K562 (cell line): Measurements from ENCODE around the gene OPRM1. TPM values are rescaled to one million over a fixed set of nuclear protein-coding genes. Genes with fewer than 3 reads are reported as not detected.

ENCODE experiments used
- ATAC-seq: fragments of 200-7000 bp; cut with Tn5 transposase; 3 replicates; pipeline ENCODE4 v1.9.1; 2020; ENCODE audit warnings: moderate library complexity
- Bru-seq: library from RNA; stranded (reverse); fragments of 400-500 nt; gene quantifications from one replicate; lab custom pipeline; 2021; lab: Mats Ljungman, UMichigan
- BruChase-seq, 2 experiments: library from RNA; stranded (reverse); fragments of 400-500 nt; gene quantifications; one replicate each; lab custom pipeline; 2021; lab: Mats Ljungman, UMichigan
- BruUV-seq: library from RNA; stranded (reverse); fragments of 400-500 nt; replicated peaks from 2 replicates; lab custom pipeline; 2021; lab: Mats Ljungman, UMichigan
- CTCF ChIA-PET: fragments of 300-600 bp; formaldehyde crosslinking; extraction: SDS; loops from one replicate; lab custom pipeline; 2021; ENCODE audit warnings: low intra/inter-chr PET ratio; lab: Yijun Ruan, JAX
- POLR2A ChIA-PET: fragments of 300-600, 350-650 bp; sonication (Branson Sonifier 250); formaldehyde crosslinking; extraction: SDS; loops from one replicate; lab custom pipeline; 2021; ENCODE audit warnings: antibody characterized with exemption, inconsistent platforms; lab: Yijun Ruan, JAX
- DNase-seq, 4 experiments: peaks; one replicate each; pipeline versions ENCODE4 v3.0.0 to v3.0.0-alpha.2; 2011 to 2018; ENCODE audit warnings: low spot score in 3 of 4, mixed read lengths in 3 of 4; ENCODE audit errors: extremely low read depth in 1 of 4
- FAIRE-seq: peaks from 2 replicates; lab custom pipeline; 2011; peaks lifted over from hg19 to GRCh38; lab: Jason Lieb, UNC
- H2AFZ ChIP-seq: 2 replicates; pipeline ENCODE4 v1.6.0; 2011; ENCODE audit warnings: low read depth, low read length, control low read depth, inconsistent platforms
- H3K27ac ChIP-seq: fragments of 200-600 bp; 3 replicates; pipeline ENCODE4 v1.8.0; 2011; ENCODE audit warnings: low read depth, mild to moderate bottlenecking, control low read depth, inconsistent platforms, low read length, moderate library complexity, mixed read lengths; ENCODE audit errors: extremely low read depth
- H3K27me3 ChIP-seq, 2 experiments: fragments of 300-600 bp in 1 of 2; 2 replicates in 1 of 2; 3 replicates in 1 of 2; pipeline versions ENCODE4 v1.6.0 to v1.8.0; 2011; ENCODE audit warnings: inconsistent platforms in 2 of 2, low read length in 2 of 2, mild to moderate bottlenecking in 1 of 2, mixed read lengths in 1 of 2, moderate library complexity in 1 of 2; ENCODE audit not compliant: control insufficient read depth in 2 of 2, insufficient read depth in 2 of 2
- H3K36me3 ChIP-seq: fragments of 300-600 bp; 3 replicates; pipeline ENCODE4 v1.8.0; 2011; ENCODE audit warnings: mild to moderate bottlenecking, low read length, inconsistent platforms; ENCODE audit not compliant: control insufficient read depth, insufficient read depth
- H3K4me1 ChIP-seq, 2 experiments: fragments of 200-600 bp in 1 of 2; replicated peaks in 1 of 2; 2 replicates in 1 of 2; 3 replicates in 1 of 2; pipeline versions ENCODE4 v1.5.1 to v1.8.0; 2011; ENCODE audit warnings: inconsistent platforms in 2 of 2, low read length in 2 of 2, mild to moderate bottlenecking in 1 of 2, mixed read lengths in 1 of 2, moderate library complexity in 1 of 2; ENCODE audit not compliant: control insufficient read depth in 2 of 2, insufficient read depth in 2 of 2
- H3K4me2 ChIP-seq: 2 replicates; pipeline ENCODE4 v1.6.1; 2011; ENCODE audit warnings: low read length, control low read depth, inconsistent platforms, mixed read lengths; ENCODE audit not compliant: insufficient read depth
- H3K4me3 ChIP-seq: fragments of 200-600 bp; sonication (generic), shearing (Covaris generic); 2 replicates; pipeline ENCODE4 v1.5.1; 2016; ENCODE audit warnings: control low read depth, inconsistent platforms
- H3K79me2 ChIP-seq: fragments of 200-600 bp; 3 replicates; pipeline ENCODE4 v1.8.0; 2011; ENCODE audit warnings: low read length, inconsistent platforms; ENCODE audit not compliant: control insufficient read depth, insufficient read depth
- H3K9ac ChIP-seq, 2 experiments: 2 replicates each; pipeline versions ENCODE4 v1.6.0 to v1.6.1; 2011; ENCODE audit warnings: low read depth in 2 of 2, low read length in 2 of 2, control low read depth in 1 of 2, inconsistent platforms in 1 of 2, mild to moderate bottlenecking in 1 of 2, mixed read lengths in 1 of 2; ENCODE audit not compliant: insufficient read depth in 1 of 2
- H3K9me1 ChIP-seq: one replicate; pipeline ENCODE4 v1.6.0; 2011; ENCODE audit warnings: inconsistent platforms, mild to moderate bottlenecking, low read length, moderate library complexity; ENCODE audit not compliant: control insufficient read depth, insufficient read depth
- H3K9me3 ChIP-seq: replicated peaks from 2 replicates; pipeline ENCODE4 v1.5.1; 2011; ENCODE audit warnings: low read depth, low read length, inconsistent platforms; ENCODE audit not compliant: control insufficient read depth, insufficient read depth
- H4K20me1 ChIP-seq: replicated peaks from 2 replicates; pipeline ENCODE4 v1.6.1; 2011; ENCODE audit warnings: low read length, inconsistent platforms, mixed read lengths; ENCODE audit not compliant: control insufficient read depth, insufficient read depth
- FOSL1 ChIP-seq: fragments of 200-800 bp; sonication (Bioruptor generic); conservative IDR thresholded peaks from 2 replicates; pipeline ENCODE4 v1.6.1; 2016; ENCODE audit warnings: missing genetic modification characterization, missing compliant biosample characterization
- PRMT5 ChIP-seq: sonication (generic); formaldehyde crosslinking; IDR thresholded peaks from 2 replicates; pipeline ENCODE4 v1.5.0; 2020; ENCODE audit warnings: missing genetic modification reagents
- TRIM28 ChIP-seq: fragments of 450-650 bp; IDR thresholded peaks from 2 replicates; pipeline ENCODE4 v1.6.1; 2017
- ZC3H8 ChIP-seq: fragments of 450-650 bp; IDR thresholded peaks from 2 replicates; pipeline ENCODE4 v1.6.1; 2017
- WGBS: fragments of 100-300 bp; shearing (Covaris generic); methylation state at CpG from one replicate; pipeline ENCODE4 v1.1.6; 2016; ENCODE audit warnings: low coverage, mixed read lengths; ENCODE audit not compliant: insufficient coverage; ENCODE audit errors: missing lambda C conversion rate; 5-methylcytosine and 5-hydroxymethylcytosine counted together
- in situ Hi-C: fragments of 300-500 bp; cut with MboI; formaldehyde crosslinking; loops from 4 replicates; pipeline ENCODE4 v1.15.0; 2018; ENCODE audit warnings: inconsistent platforms, mixed read lengths
- intact Hi-C: fragments of 100-400 bp; cut with micrococcal nuclease; formaldehyde crosslinking; loops from 2 replicates; pipeline ENCODE4 v1.14.2; 2022
- long read RNA-seq, 3 experiments: library from polyadenylated mRNA in 2 of 3; library from RNA in 1 of 3; unstranded in 2 of 3; stranded (forward) in 1 of 3; transcript quantifications; one replicate each; pipeline ENCODE4 v2.0.0, GENCODE V29; 2019 to 2022
- polyA minus RNA-seq, 3 experiments: library from RNA; depleted of rRNA, polyadenylated mRNA; stranded (reverse); fragments of >200 nt; gene quantifications; 2 replicates each; pipeline ENCODE4 v1.2.3, GENCODE V29; 2011
- polyA plus RNA-seq, 8 experiments: library from polyadenylated mRNA; depleted of rRNA in 4 of 8; stranded (reverse) in 5 of 8; unstranded in 3 of 8; fragments of >200 nt; fragmentation: Nextera tagmentation in 2 of 8; fragmentation: Illumina TruSeq in 1 of 8; extraction: Ambion mirVana in 2 of 8; extraction: Trizol in 1 of 8; gene quantifications; 2 replicates each; pipeline versions ENCODE4 v1.2.1 to v1.2.3, GENCODE V29; 2011 to 2014; ENCODE audit warnings: inconsistent platforms in 1 of 8, missing spikeins in 1 of 8
- total RNA-seq, 7 experiments: library from RNA; depleted of rRNA in 6 of 7; stranded (reverse); fragments of >200 nt in 6 of 7; fragmentation: Illumina TruSeq in 2 of 7; extraction: Trizol in 2 of 7; gene quantifications; 2 replicates each; pipeline versions ENCODE4 v1.2.1 to v1.2.3, GENCODE V29; 2011 to 2021; ENCODE audit warnings: low replicate concordance in 1 of 7
- TF ChIP-seq, protein P1 (sequence below): fragments of 450-650 bp; formaldehyde crosslinking; IDR thresholded peaks from 2 replicates; pipeline ENCODE4 v1.4.0; 2022; ENCODE audit warnings: missing genetic modification characterization
- TF ChIP-seq, protein P2 (sequence below): sonication (generic); formaldehyde crosslinking; IDR thresholded peaks from 2 replicates; pipeline ENCODE4 v1.8.0; 2022; ENCODE audit warnings: mild to moderate bottlenecking, missing genetic modification reagents
- TF ChIP-seq, protein P3 (sequence below): sonication (generic); formaldehyde crosslinking; IDR thresholded peaks from 2 replicates; pipeline ENCODE4 v1.8.0; 2022; ENCODE audit warnings: mild to moderate bottlenecking, missing genetic modification reagents

The OPRM1 gene
- total RNA-seq (2011; cell fraction: chromatin; rRNA removed; ENCODE audit: low replicate concordance): not detected in 2 replicates
- total RNA-seq (2011; cell fraction: nucleolus; rRNA removed): not detected in 2 replicates
- total RNA-seq (2011; cell fraction: nucleoplasm; rRNA removed): not detected in 2 replicates
- not detected in 2 replicates for total RNA-seq (2014; rRNA removed)
- total RNA-seq (2014; rRNA removed; fragmentation: Illumina TruSeq; extraction: Trizol): not detected in 2 replicates
- not detected in 2 replicates for total RNA-seq (2015; rRNA removed; fragmentation: Illumina TruSeq; extraction: Trizol)
- total RNA-seq (2021): not detected in 2 replicates
- polyA plus RNA-seq (2011; rRNA removed): not detected in 2 replicates
- polyA plus RNA-seq (2011; cell fraction: cytosol; rRNA removed): not detected in 2 replicates
- not detected in 2 replicates for polyA plus RNA-seq (2011; cell fraction: nucleus; rRNA removed)
- polyA plus RNA-seq (2012): 0.03 TPM in 1 of 2 replicates, not detected in the other
- not detected in 2 replicates for polyA plus RNA-seq (2014; fragmentation: Illumina TruSeq; extraction: Trizol)
- polyA plus RNA-seq (2014; fragmentation: Nextera tagmentation; extraction: Ambion mirVana): not detected
- polyA plus RNA-seq (2014; rRNA removed): not detected in 2 replicates
- polyA minus RNA-seq (2011; rRNA and poly(A)+ RNA removed): not detected in 2 replicates
- polyA minus RNA-seq (2011; cell fraction: cytosol; rRNA and poly(A)+ RNA removed): not detected in 2 replicates
- polyA minus RNA-seq (2011; cell fraction: nucleus; rRNA and poly(A)+ RNA removed): not detected in 2 replicates
- Bru-seq, nascent RNA: not detected
- not detected for BruChase-seq, experiment 1, labeled RNA remaining after a 2-hour chase
- BruChase-seq, experiment 2, labeled RNA remaining after a 6-hour chase: not detected
- long read RNA-seq, experiment 1: 0 reads
- long read RNA-seq, experiment 2: 0 reads
- long read RNA-seq, experiment 3: 0 reads

DNA sequence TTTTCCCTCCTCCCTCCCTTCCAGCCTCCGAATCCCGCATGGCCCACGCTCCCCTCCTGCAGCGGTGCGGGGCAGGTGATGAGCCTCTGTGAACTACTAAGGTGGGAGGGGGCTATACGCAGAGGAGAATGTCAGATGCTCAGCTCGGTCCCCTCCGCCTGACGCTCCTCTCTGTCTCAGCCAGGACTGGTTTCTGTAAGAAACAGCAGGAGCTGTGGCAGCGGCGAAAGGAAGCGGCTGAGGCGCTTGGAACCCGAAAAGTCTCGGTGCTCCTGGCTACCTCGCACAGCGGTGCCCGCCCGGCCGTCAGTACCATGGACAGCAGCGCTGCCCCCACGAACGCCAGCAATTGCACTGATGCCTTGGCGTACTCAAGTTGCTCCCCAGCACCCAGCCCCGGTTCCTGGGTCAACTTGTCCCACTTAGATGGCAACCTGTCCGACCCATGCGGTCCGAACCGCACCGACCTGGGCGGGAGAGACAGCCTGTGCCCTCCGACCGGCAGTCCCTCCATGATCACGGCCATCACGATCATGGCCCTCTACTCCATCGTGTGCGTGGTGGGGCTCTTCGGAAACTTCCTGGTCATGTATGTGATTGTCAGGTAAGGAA, at the start of gene OPRM1:
Gene OPRM1 (plus strand): TSS at position 10 of the 612 bp plus-strand sequence. CDS start 305 bp downstream, at position 315.
- BruUV-seq: no TSS peak
- no peak within 1 kb of the TSS for H3K4me3 ChIP-seq
- H3K4me2 ChIP-seq: no peak within 1 kb of the TSS
- ATAC-seq: 0 out of 3 replicates have a peak, but pooled peaks have one; percentile 43
- H3K36me3 ChIP-seq: no peaks in the 10 kb centered on the region
- ChIA-PET POLR2A (no interaction called here), CTCF (no interaction called here)
- in situ Hi-C loops: no loop called here
- no peaks in the 10 kb centered on the region for H3K27me3 ChIP-seq
- no peaks in the 10 kb centered on the region for H3K9me1 ChIP-seq
- H4K20me1 ChIP-seq: no peaks in the 10 kb centered on the region
- H3K9me3 ChIP-seq: no peaks in the 10 kb centered on the region
- no peaks in the 10 kb centered on the region for H3K79me2 ChIP-seq
- no peak for FAIRE-seq
- DNase-seq: peak; percentile 9 to 20 (median 13)
- intact Hi-C loops: no loop called here
- no peak within 1 kb of the TSS for H2AFZ ChIP-seq
- WGBS: 3% methylated on average over 38 of the region's 38 CpGs
- no peak within 1 kb of the TSS for H3K27ac ChIP-seq
- H3K4me1 ChIP-seq: 0 out of 5 replicates have a peak, but pooled peaks cover 0 to 3% of the 10 kb centered on the region in 2 experiments
- no peak within 1 kb of the TSS for H3K9ac ChIP-seq
- TF ChIP-seq, protein P1, sequence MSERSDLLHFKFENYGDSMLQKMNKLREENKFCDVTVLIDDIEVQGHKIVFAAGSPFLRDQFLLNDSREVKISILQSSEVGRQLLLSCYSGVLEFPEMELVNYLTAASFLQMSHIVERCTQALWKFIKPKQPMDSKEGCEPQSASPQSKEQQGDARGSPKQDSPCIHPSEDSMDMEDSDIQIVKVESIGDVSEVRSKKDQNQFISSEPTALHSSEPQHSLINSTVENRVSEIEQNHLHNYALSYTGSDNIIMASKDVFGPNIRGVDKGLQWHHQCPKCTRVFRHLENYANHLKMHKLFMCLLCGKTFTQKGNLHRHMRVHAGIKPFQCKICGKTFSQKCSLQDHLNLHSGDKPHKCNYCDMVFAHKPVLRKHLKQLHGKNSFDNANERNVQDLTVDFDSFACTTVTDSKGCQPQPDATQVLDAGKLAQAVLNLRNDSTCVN: no peak
- no peak for TF ChIP-seq ZC3H8
- no peak for TF ChIP-seq FOSL1
- TF ChIP-seq, protein P2, sequence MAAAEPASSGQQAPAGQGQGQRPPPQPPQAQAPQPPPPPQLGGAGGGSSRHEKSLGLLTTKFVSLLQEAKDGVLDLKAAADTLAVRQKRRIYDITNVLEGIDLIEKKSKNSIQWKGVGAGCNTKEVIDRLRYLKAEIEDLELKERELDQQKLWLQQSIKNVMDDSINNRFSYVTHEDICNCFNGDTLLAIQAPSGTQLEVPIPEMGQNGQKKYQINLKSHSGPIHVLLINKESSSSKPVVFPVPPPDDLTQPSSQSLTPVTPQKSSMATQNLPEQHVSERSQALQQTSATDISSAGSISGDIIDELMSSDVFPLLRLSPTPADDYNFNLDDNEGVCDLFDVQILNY: no peak
- TF ChIP-seq, protein P3, sequence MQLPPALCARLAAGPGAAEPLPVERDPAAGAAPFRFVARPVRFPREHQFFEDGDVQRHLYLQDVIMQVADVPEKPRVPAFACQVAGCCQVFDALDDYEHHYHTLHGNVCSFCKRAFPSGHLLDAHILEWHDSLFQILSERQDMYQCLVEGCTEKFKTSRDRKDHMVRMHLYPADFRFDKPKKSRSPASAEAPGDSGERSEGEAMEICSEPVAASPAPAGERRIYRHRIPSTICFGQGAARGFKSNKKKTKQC (CRISPR knock-in tag): peak; percentile 37; the same call in 1 of the 2 replicates
- TF ChIP-seq PRMT5 (CRISPR knock-in tag): 0 out of 2 replicates have a peak, but pooled peaks have one; percentile 38
- no peak for TF ChIP-seq TRIM28
